Left ventricle myocardium inferior (tissue), 1 donor: ENCODE data around the gene ZMPSTE24. TPM values are rescaled to one million over a fixed set of nuclear protein-coding genes. Genes with fewer than 3 reads are reported as not detected.

Source experiments
- DNase-seq: peaks from one replicate; pipeline ENCODE4 v3.0.0-alpha.2; 2020
- H3K27ac ChIP-seq: fragments of 200-600 bp; replicated peaks from 2 replicates; pipeline ENCODE4 v1.8.0; 2021
- H3K27me3 ChIP-seq: fragments of 200-600 bp; 2 replicates; pipeline ENCODE4 v1.8.0; 2021; ENCODE audit warnings: low read depth
- H3K36me3 ChIP-seq: fragments of 200-600 bp; 2 replicates; pipeline ENCODE4 v1.8.0; 2021
- H3K4me1 ChIP-seq: fragments of 200-600 bp; 2 replicates; pipeline ENCODE4 v1.8.0; 2021
- H3K4me3 ChIP-seq: fragments of 200-600 bp; 2 replicates; pipeline ENCODE4 v1.8.0; 2021; ENCODE audit warnings: mild to moderate bottlenecking, moderate library complexity
- H3K9me3 ChIP-seq: fragments of 200-600 bp; replicated peaks from 2 replicates; pipeline ENCODE4 v1.8.0; 2021
- intact Hi-C: fragments of 100-400 bp; cut with micrococcal nuclease; formaldehyde crosslinking; loops from one replicate; pipeline ENCODE4 v1.11.0; 2022
- total RNA-seq: library from RNA; stranded (reverse); fragmentation: NEBNext Ultra II Directional; extraction: Animal tissue kit (Norgen Biotek cat#: 25700); gene quantifications from one replicate; pipeline ENCODE4 v1.2.1, GENCODE V29; 2021
- TF ChIP-seq, protein P1 (sequence below): fragments of 200-600 bp; IDR thresholded peaks from 2 replicates; pipeline ENCODE4 v1.8.0; 2021; ENCODE audit warnings: antibody characterized with exemption, mild to moderate bottlenecking, borderline replicate concordance
- donor health status: DM: no; HTN: yes; CAD: no; lungs with severe emphysema.

The ZMPSTE24 gene
- total RNA-seq, 1 donor from 2014 or later, result 33.8 TPM

DNA sequence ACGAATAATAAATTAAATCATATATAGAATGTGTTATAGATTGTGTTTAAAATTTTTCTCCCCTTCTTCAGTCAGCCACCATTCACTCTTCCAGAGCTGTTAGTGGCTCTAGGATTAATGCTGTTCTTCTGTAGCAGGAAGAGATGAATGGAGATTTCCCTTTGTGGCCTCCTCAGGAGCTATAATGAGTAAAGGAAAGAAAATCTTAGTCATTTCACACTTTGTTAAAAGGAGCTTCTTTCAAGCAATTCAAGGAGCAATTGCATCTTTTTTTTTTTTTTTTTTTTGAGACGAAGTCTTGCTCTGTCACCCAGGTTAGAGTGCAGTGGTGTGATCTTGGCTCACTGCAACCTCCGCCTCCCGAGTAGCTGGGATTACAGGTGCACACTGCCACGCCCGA lies 34.0 kb upstream of the ZMPSTE24 start:
- Histone ChIP-seq H3K27me3 (no peaks in the 10 kb centered on the region), H3K4me3 (no peak overlapping the region), H3K27ac (no peak overlapping the region), H3K9me3 (no peaks in the 10 kb centered on the region), H3K4me1 (no peaks in the 10 kb centered on the region), H3K36me3 (peaks cover 28% of the 10 kb centered on the region)
- intact Hi-C loops, result no loop called here
- TF ChIP-seq, protein P1, sequence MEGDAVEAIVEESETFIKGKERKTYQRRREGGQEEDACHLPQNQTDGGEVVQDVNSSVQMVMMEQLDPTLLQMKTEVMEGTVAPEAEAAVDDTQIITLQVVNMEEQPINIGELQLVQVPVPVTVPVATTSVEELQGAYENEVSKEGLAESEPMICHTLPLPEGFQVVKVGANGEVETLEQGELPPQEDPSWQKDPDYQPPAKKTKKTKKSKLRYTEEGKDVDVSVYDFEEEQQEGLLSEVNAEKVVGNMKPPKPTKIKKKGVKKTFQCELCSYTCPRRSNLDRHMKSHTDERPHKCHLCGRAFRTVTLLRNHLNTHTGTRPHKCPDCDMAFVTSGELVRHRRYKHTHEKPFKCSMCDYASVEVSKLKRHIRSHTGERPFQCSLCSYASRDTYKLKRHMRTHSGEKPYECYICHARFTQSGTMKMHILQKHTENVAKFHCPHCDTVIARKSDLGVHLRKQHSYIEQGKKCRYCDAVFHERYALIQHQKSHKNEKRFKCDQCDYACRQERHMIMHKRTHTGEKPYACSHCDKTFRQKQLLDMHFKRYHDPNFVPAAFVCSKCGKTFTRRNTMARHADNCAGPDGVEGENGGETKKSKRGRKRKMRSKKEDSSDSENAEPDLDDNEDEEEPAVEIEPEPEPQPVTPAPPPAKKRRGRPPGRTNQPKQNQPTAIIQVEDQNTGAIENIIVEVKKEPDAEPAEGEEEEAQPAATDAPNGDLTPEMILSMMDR, result no peak
- no peak for DNase-seq

DNA sequence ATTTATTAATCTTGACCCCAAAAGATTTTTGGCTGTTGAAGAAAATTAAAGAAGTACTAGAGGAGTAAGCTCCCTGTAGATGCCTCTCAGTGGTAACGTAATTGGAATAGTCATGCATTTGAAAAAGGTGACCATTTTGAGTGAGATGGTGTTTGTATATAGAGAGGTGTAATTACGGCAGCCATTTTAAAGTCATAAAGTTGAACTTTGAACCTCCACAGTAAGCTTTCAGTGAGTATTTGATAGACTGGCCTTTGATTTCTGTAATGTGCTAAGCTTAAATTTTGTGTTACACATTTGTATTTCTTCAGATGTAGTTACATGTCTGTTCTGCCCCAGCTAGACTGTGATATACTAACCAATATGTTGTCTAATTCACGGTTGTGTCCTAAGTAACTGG lies 31.8 kb upstream of the ZMPSTE24 start:
- Histone ChIP-seq H3K36me3 (peaks cover 40% of the 10 kb centered on the region), H3K27ac (no peak overlapping the region), H3K4me1 (no peaks in the 10 kb centered on the region), H3K9me3 (no peaks in the 10 kb centered on the region), H3K4me3 (no peak overlapping the region), H3K27me3 (no peaks in the 10 kb centered on the region)
- DNase-seq, result no peak
- TF ChIP-seq, protein P1, result no peak
- intact Hi-C loops, result no loop called here

DNA sequence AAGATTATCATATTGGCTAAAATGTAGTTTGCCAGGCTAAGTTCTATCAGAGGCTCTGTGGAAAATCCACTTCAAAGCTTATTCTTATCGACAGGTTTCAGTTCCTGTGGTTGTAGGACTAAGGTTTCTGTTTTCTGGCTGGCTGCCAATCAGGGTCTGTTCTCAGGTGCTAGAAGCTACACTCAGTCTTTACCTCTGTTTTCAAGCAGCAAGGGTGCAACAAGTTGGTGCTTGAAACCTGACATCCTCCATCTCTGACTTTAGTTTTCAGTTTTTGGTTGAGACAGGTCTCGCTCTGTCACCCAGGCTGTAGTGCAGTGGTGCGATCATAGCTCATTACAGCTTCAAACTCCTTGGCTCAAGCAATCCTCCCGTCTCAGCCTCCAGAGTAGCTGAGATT lies 25.6 kb upstream of the ZMPSTE24 start:
- no peaks in the 10 kb centered on the region for H3K9me3 ChIP-seq
- H3K27me3 ChIP-seq, result no peaks in the 10 kb centered on the region
- no peak for DNase-seq
- H3K4me3 ChIP-seq, result no peak overlapping the region
- intact Hi-C loops, result no loop called here
- TF ChIP-seq, protein P1, result no peak
- peaks cover 75% of the 10 kb centered on the region for H3K36me3 ChIP-seq
- no peaks in the 10 kb centered on the region for H3K4me1 ChIP-seq
- H3K27ac ChIP-seq, result no peak overlapping the region

DNA sequence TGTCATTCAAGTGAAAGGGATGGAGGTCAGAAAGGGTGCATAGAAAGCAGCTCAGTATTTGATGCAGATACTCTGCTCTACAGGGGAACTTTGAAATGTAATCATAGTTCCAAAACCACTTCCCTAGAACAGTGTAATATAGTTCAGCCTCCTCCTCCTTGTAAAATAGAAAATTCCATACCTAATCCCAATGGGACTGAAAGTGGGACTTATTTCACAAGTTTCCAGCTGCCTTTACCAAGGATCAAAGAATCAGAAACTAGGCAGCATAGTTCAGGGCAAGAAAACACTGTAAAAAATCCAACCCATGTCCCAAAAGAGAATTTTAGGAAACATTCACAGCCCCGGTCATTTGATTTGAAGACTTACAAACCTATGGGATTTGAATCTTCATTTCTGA lies 18.4 kb upstream of the ZMPSTE24 start:
- no peak overlapping the region for H3K27ac ChIP-seq
- H3K4me3 ChIP-seq, result no peak overlapping the region
- TF ChIP-seq, protein P1, result no peak
- H3K4me1 ChIP-seq, result peaks cover 14% of the 10 kb centered on the region
- no peak for DNase-seq
- intact Hi-C loops, result no loop called here
- no peaks in the 10 kb centered on the region for H3K27me3 ChIP-seq
- H3K36me3 ChIP-seq, result peaks cover 34% of the 10 kb centered on the region
- H3K9me3 ChIP-seq, result no peaks in the 10 kb centered on the region

DNA sequence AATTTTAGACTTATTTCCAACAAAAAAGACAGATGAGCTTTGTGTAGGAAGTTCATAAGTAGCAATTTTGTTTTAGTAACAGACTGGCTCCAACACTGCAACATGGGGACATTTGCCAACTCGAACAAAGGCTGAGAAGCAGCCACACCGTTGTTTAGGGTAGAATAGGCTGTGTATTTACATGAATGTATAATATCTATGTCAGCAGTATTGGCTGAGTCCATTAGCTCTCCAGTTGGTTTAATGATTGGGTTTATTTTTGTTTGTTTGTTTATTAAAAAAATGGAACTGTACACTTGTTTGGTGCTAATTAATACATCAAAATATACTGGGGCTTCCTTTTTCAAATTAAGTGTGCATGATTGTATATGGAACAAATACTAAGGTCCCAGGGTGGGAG lies 17.6 kb upstream of the ZMPSTE24 start:
- Histone ChIP-seq H3K27ac (no peak overlapping the region), H3K36me3 (peaks cover 29% of the 10 kb centered on the region), H3K9me3 (no peaks in the 10 kb centered on the region), H3K27me3 (no peaks in the 10 kb centered on the region), H3K4me1 (peaks cover 16% of the 10 kb centered on the region), H3K4me3 (no peak overlapping the region)
- no peak for DNase-seq
- TF ChIP-seq, protein P1, result no peak
- intact Hi-C loops, result no loop called here

DNA sequence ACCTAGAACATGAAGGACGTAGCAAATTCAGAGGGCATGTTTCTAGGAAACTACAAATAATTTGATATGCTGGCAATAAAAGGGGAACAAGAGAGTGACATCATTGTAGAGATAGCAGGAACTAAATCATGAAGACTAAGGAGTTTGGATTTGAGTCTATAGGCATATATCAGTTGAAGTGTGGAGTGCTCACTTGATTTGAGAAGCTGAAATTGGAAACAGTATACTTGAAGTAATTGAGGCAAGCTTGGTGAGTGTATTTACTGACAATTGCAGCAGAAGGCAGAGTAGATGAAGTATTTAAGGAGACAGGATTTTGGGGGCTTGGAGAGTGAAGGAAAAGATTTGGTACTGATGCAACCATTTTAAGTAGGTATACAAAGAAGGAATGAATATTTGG lies 16.7 kb upstream of the ZMPSTE24 start:
- peaks cover 19% of the 10 kb centered on the region for H3K36me3 ChIP-seq
- H3K4me1 ChIP-seq, result peaks cover 16% of the 10 kb centered on the region
- no peaks in the 10 kb centered on the region for H3K27me3 ChIP-seq
- no peak overlapping the region for H3K27ac ChIP-seq
- no peaks in the 10 kb centered on the region for H3K9me3 ChIP-seq
- TF ChIP-seq, protein P1, result no peak
- intact Hi-C loops, result no loop called here
- H3K4me3 ChIP-seq, result no peak overlapping the region
- no peak for DNase-seq
